Mucosa of descending colon (tissue), 3 donors: ENCODE results near the gene MDN1. TPM values are rescaled to one million over a fixed set of nuclear protein-coding genes. Genes with fewer than 3 reads are reported as not detected.

ENCODE experiments used
- ATAC-seq: fragments of 200-7000 bp; cut with Tn5 transposase; one replicate; pipeline ENCODE4 v1.9.1; 2020; ENCODE audit warnings: mild to moderate bottlenecking, moderate library complexity
- DNase-seq, 3 donors: peaks; one replicate each; pipeline ENCODE4 v3.0.0-alpha.2; 2020
- H3K36me3 ChIP-seq: fragments of 200-600 bp; one replicate; pipeline ENCODE4 v1.8.0; 2021; ENCODE audit warnings: low read depth, mild to moderate bottlenecking
- H3K4me1 ChIP-seq: fragments of 200-600 bp; one replicate; pipeline ENCODE4 v1.8.0; 2021; ENCODE audit warnings: low read depth, mild to moderate bottlenecking
- H3K4me3 ChIP-seq: fragments of 200-600 bp; one replicate; pipeline ENCODE4 v1.8.0; 2021; ENCODE audit warnings: mild to moderate bottlenecking
- H3K9me3 ChIP-seq: fragments of 200-600 bp; one replicate; pipeline ENCODE4 v1.8.0; 2021; ENCODE audit warnings: mild to moderate bottlenecking
- intact Hi-C, 2 donors: fragments of 100-400 bp; cut with DNase I in 1 of 2; cut with micrococcal nuclease in 1 of 2; formaldehyde crosslinking; loops; one replicate each; pipeline versions ENCODE4 v1.11.0 to v1.11.1; 2022; cut with DNase I, micrococcal nuclease
- total RNA-seq, 3 donors: library from RNA; stranded (reverse); fragmentation: NEBNext Ultra II Directional in 2 of 3; extraction: Animal tissue kit (Norgen Biotek cat#: 25700) in 2 of 3; gene quantifications; one replicate each; pipeline versions ENCODE4 v1.2.1 to v1.2.4, GENCODE V29; 2021 to 2023
- TF ChIP-seq, protein P1 (sequence below): fragments of 200-600 bp; IDR thresholded peaks from one replicate; pipeline ENCODE4 v1.8.0; 2022; ENCODE audit warnings: antibody characterized with exemption, mild to moderate bottlenecking
- donor health status: DM: no; HTN: no; CAD: no; lungs with moderate emphysema.
- donor health status: DM: no; HTN: no; CAD: no.
- donor health status: DM: no; HTN: yes; CAD: no.

MDN1 gene
- total RNA-seq, 3 donors from 2014 or later: 23.6 to 37.8 (median 32.5) TPM

DNA sequence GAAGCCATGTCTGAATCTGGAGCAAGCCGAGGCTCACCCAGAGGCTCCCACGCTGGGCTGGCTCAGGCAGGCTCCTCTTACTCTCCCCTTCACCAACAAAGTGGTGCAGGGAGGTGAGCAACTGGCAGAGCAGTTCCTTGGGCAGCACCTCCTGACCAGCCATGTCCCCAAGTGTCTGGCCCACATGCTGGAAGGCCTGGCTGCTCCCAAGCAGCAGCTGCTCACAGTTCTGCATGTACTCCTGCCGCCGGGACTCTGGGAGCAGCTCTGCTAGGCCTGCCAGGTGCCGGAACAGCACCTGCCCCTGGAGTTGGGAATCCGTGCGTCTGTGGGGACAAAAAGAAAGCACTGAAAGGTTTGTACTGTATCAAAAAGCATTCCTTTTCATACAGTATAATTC lies 123.9 kb downstream of the MDN1 start:
- intact Hi-C loops: no loop called here
- no peak for DNase-seq
- Histone ChIP-seq H3K9me3 (no peaks in the 10 kb centered on the region), H3K4me3 (no peak overlapping the region), H3K36me3 (peaks cover 12% of the 10 kb centered on the region), H3K4me1 (no peaks in the 10 kb centered on the region)
- TF ChIP-seq, protein P1, sequence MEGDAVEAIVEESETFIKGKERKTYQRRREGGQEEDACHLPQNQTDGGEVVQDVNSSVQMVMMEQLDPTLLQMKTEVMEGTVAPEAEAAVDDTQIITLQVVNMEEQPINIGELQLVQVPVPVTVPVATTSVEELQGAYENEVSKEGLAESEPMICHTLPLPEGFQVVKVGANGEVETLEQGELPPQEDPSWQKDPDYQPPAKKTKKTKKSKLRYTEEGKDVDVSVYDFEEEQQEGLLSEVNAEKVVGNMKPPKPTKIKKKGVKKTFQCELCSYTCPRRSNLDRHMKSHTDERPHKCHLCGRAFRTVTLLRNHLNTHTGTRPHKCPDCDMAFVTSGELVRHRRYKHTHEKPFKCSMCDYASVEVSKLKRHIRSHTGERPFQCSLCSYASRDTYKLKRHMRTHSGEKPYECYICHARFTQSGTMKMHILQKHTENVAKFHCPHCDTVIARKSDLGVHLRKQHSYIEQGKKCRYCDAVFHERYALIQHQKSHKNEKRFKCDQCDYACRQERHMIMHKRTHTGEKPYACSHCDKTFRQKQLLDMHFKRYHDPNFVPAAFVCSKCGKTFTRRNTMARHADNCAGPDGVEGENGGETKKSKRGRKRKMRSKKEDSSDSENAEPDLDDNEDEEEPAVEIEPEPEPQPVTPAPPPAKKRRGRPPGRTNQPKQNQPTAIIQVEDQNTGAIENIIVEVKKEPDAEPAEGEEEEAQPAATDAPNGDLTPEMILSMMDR: no peak
- no peak for ATAC-seq

DNA sequence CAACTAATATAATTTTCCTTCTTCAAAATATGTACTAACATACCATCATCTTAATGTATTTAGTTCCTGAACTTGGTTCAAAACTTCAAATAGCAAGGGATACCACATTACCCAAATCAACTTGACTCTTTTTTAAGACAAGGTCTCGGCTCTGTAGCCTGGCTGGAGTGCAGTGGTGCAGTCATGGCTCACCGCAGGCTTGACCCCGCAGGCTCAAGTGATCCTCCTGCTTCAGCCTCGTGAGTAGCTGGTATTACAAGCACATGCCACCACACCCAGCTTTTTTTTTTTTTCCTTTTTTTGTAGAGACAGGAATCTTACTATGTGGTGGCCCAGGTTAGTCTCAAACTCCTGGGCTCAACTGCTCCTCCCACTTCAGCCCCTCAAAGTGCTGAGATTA lies 125.2 kb downstream of the MDN1 start:
- Histone ChIP-seq H3K9me3 (no peaks in the 10 kb centered on the region), H3K4me3 (no peak overlapping the region), H3K36me3 (peaks cover 12% of the 10 kb centered on the region), H3K4me1 (no peaks in the 10 kb centered on the region)
- intact Hi-C loops: no loop called here
- TF ChIP-seq, protein P1: no peak
- DNase-seq (no peak), ATAC-seq (no peak)

DNA sequence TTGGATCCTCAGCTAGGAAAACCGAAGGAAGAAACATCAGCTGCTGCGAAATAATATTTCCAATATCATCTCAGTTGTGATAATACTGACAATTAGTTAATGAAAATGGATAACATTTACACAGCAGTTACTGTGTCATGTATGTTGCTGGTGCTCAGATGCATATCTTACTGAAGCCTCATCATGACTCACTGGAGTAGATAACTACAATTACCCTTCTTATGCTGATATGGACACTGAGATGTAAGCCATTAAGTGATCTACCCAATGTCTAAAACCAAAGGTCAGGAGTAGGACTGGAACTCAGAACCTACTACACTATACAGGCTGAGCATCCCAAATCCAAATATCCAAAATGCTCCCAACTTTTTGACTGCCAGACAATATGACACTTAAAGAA lies 126.4 kb downstream of the MDN1 start:
- intact Hi-C loops: no loop called here
- ATAC-seq: no peak

DNA sequence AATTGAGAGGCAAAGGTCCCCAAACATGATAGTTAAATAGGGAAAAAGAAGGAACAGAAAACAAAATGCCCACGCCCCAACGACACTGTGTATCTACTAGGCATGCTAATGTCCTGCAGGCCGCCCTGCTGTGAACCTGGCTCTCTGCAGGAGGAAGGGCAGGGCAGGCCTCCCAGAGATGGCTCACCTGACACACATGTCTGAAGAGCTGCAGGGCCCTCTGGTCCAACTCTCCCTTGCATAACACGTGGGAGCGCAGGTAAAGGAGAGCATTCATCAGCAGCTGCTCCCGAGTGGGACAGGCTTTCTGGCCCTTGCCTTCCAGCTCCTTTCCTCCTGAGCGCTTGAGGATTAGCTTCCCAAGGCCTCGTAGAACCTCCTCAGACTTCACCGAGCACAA lies 127.3 kb downstream of the MDN1 start:
- H3K9me3 ChIP-seq: no peaks in the 10 kb centered on the region
- DNase-seq (no peak), ATAC-seq (no peak)
- no peaks in the 10 kb centered on the region for H3K4me1 ChIP-seq
- TF ChIP-seq, protein P1: no peak
- intact Hi-C loops: no loop called here
- no peak overlapping the region for H3K4me3 ChIP-seq
- peaks cover 12% of the 10 kb centered on the region for H3K36me3 ChIP-seq

More for the DNA sequence above, 126.4 kb downstream of the MDN1 start:
- Histone ChIP-seq H3K4me1 (no peaks in the 10 kb centered on the region), H3K36me3 (peaks cover 12% of the 10 kb centered on the region), H3K9me3 (no peaks in the 10 kb centered on the region), H3K4me3 (no peak overlapping the region)
- DNase-seq: no peak
- TF ChIP-seq, protein P1: no peak

DNA sequence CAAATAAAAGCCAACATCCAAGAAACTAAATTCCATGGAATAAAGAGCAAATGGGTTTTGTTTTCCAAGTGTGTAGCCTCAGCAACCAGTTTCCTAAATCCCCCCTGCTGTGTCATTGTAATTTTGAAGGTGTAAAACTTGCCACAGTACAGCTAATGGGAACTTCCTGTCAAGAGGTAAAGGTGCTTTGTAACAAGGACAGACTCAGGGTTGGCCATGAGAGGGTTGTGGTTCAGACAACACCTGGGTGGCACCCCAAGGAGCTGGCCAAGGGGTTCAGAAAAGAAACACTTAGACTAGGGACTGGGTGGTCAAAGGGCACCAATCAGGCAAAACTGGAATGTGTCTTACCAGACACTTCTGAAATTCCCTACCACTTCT lies 128.7 kb downstream of the MDN1 start:
- intact Hi-C loops: no loop called here
- Histone ChIP-seq H3K36me3 (peaks cover 7% of the 10 kb centered on the region), H3K4me3 (no peak overlapping the region), H3K4me1 (no peaks in the 10 kb centered on the region), H3K9me3 (no peaks in the 10 kb centered on the region)
- ATAC-seq (no peak), DNase-seq (no peak)
- TF ChIP-seq, protein P1: no peak

DNA sequence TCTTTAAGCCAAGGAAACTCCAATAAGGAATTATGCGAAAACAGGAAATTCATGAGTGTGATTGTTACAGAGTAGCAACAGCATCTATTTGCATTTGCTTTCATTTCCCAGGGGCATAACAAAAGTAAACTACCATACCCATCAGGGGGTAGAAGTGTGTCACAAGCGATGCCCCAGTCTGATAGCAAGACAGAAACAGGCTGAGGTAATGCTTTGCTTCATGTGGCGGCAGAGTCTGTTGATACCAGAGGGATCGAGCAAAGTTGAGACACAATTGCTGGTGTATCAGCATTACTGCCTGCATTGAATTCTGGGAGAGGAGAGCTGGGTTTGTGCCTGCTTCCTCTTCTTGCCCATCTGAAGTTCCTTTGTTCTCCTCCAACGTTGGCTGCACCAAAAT lies 129.9 kb downstream of the MDN1 start:
- ATAC-seq (no peak), DNase-seq (no peak)
- no peaks in the 10 kb centered on the region for H3K9me3 ChIP-seq
- H3K36me3 ChIP-seq: peaks cover 7% of the 10 kb centered on the region
- intact Hi-C loops: no loop called here
- TF ChIP-seq, protein P1: no peak
- no peak overlapping the region for H3K4me3 ChIP-seq
- H3K4me1 ChIP-seq: no peaks in the 10 kb centered on the region
